GM23338 (cell line): ENCODE results near the gene CAMTA1.

Source experiments
- ETS1 ChIP-seq: IDR thresholded peaks from 2 replicates; pipeline ENCODE4 v1.6.1; 2016; ENCODE audit warnings: antibody characterized with exemption
- EZH2 ChIP-seq: fragments of 200-600 bp; sonication (generic); IDR thresholded peaks from one replicate; pipeline ENCODE4 v1.8.0; 2017; ENCODE audit warnings: antibody characterized with exemption, mild to moderate bottlenecking, low read depth; ENCODE audit not compliant: unreplicated experiment
- EZH2phosphoT487 ChIP-seq: fragments of 200-600 bp; sonication (generic); IDR thresholded peaks from one replicate; pipeline ENCODE4 v1.8.1; 2018; ENCODE audit warnings: antibody characterized with exemption; ENCODE audit not compliant: unreplicated experiment
- JUNB ChIP-seq: IDR thresholded peaks from one replicate; pipeline ENCODE4 v1.6.1; 2016; ENCODE audit warnings: antibody characterized with exemption; ENCODE audit not compliant: unreplicated experiment
- NANOG ChIP-seq: IDR thresholded peaks from 2 replicates; pipeline ENCODE4 v1.6.1; 2016; ENCODE audit warnings: antibody characterized with exemption, borderline replicate concordance
- POLR2AphosphoS5 ChIP-seq: IDR thresholded peaks from 2 replicates; pipeline ENCODE4 v1.6.1; 2016; ENCODE audit warnings: antibody characterized with exemption, low read depth
- TF ChIP-seq, protein P1 (sequence below), 2 experiments: fragments of 200-600 bp in 1 of 2; sonication (generic) in 1 of 2; conservative IDR thresholded peaks; 2 replicates each; pipeline versions ENCODE4 v1.5.1 to v1.6.1; 2016 to 2017; ENCODE audit warnings: antibody characterized with exemption in 2 of 2, low read depth in 2 of 2, mild to moderate bottlenecking in 2 of 2, moderate library complexity in 1 of 2
- TF ChIP-seq, protein P2 (sequence below): IDR thresholded peaks from one replicate; pipeline ENCODE4 v1.6.1; 2018; ENCODE audit warnings: antibody characterized with exemption; ENCODE audit not compliant: unreplicated experiment

DNA sequence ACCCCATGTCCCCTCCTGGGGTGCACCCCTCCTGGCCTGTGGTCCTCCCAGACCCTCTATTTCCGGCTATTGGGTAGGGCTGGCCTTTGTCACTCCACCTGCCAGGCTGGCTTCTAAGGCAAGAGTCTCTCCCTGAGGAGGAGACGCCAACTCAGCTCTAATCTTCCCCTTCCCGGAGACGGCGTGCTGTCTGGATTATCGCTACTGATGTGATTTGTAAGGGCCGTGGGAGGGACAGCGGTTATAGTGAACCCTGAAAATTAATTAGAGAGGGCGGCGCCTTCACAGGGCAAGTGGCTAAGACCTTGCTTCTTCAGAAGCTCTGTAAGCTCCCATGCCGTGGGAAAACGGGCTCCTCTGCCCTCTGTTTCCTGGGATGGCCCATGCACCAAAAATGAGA lies 778.9 kb downstream of the CAMTA1 start:
- TF ChIP-seq, protein P1, sequence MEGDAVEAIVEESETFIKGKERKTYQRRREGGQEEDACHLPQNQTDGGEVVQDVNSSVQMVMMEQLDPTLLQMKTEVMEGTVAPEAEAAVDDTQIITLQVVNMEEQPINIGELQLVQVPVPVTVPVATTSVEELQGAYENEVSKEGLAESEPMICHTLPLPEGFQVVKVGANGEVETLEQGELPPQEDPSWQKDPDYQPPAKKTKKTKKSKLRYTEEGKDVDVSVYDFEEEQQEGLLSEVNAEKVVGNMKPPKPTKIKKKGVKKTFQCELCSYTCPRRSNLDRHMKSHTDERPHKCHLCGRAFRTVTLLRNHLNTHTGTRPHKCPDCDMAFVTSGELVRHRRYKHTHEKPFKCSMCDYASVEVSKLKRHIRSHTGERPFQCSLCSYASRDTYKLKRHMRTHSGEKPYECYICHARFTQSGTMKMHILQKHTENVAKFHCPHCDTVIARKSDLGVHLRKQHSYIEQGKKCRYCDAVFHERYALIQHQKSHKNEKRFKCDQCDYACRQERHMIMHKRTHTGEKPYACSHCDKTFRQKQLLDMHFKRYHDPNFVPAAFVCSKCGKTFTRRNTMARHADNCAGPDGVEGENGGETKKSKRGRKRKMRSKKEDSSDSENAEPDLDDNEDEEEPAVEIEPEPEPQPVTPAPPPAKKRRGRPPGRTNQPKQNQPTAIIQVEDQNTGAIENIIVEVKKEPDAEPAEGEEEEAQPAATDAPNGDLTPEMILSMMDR (conservative IDR thresholded peaks at IDR 0.05; ENCODE audit: low read depth in 2 of 2), result no peak
- TF ChIP-seq POLR2AphosphoS5 (no peak), NANOG (no peak), ETS1 (no peak), JUNB (no peak), EZH2 (no peak), EZH2phosphoT487 (no peak)
- TF ChIP-seq, protein P2, sequence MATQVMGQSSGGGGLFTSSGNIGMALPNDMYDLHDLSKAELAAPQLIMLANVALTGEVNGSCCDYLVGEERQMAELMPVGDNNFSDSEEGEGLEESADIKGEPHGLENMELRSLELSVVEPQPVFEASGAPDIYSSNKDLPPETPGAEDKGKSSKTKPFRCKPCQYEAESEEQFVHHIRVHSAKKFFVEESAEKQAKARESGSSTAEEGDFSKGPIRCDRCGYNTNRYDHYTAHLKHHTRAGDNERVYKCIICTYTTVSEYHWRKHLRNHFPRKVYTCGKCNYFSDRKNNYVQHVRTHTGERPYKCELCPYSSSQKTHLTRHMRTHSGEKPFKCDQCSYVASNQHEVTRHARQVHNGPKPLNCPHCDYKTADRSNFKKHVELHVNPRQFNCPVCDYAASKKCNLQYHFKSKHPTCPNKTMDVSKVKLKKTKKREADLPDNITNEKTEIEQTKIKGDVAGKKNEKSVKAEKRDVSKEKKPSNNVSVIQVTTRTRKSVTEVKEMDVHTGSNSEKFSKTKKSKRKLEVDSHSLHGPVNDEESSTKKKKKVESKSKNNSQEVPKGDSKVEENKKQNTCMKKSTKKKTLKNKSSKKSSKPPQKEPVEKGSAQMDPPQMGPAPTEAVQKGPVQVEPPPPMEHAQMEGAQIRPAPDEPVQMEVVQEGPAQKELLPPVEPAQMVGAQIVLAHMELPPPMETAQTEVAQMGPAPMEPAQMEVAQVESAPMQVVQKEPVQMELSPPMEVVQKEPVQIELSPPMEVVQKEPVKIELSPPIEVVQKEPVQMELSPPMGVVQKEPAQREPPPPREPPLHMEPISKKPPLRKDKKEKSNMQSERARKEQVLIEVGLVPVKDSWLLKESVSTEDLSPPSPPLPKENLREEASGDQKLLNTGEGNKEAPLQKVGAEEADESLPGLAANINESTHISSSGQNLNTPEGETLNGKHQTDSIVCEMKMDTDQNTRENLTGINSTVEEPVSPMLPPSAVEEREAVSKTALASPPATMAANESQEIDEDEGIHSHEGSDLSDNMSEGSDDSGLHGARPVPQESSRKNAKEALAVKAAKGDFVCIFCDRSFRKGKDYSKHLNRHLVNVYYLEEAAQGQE, result no peak
